ENCODE data around the gene PTPN3.

Gene PTPN3

GRCh38 chr9:109475526-109475925, 22.6 kb downstream of the PTPN3 start:
- no peak for DNase-seq (ENCODE audit: low read depth)

- DNase-seq (ENCODE audit: low read depth), result no peak
These were observed 23.2 kb downstream of the PTPN3 start for GRCh38 chr9:109474944-109475343.

- DNase-seq (ENCODE audit: low read depth), result no peak
These were observed 23.9 kb downstream of the PTPN3 start for GRCh38 chr9:109474170-109474569.

- DNase-seq (ENCODE audit: low read depth), result no peak
These were observed 24.8 kb downstream of the PTPN3 start for GRCh38 chr9:109473329-109473728.

- DNase-seq (ENCODE audit: low read depth), result no peak
These were observed 26.4 kb downstream of the PTPN3 start for GRCh38 chr9:109471475-109472393.

- DNase-seq (ENCODE audit: low read depth), result no peak
These were observed 28.3 kb downstream of the PTPN3 start for GRCh38 chr9:109469646-109470358.

GRCh38 chr9:109468927-109469326, 29.2 kb downstream of the PTPN3 start:
- DNase-seq (ENCODE audit: low read depth), result no peak

- no peak for DNase-seq (ENCODE audit: low read depth)
These were observed 30.2 kb downstream of the PTPN3 start for GRCh38 chr9:109467936-109468335.

GRCh38 chr9:109466623-109467590, 31.2 kb downstream of the PTPN3 start:
- DNase-seq (ENCODE audit: low read depth), result no peak

GRCh38 chr9:109463924-109464625, 34.0 kb downstream of the PTPN3 start:
- DNase-seq (ENCODE audit: low read depth), result no peak

- DNase-seq (ENCODE audit: low read depth), result no peak
These were observed 37.5 kb downstream of the PTPN3 start for GRCh38 chr9:109460576-109460975.

GRCh38 chr9:109459423-109459822, 38.7 kb downstream of the PTPN3 start:
- no peak for DNase-seq (ENCODE audit: low read depth)

- no peak for DNase-seq (ENCODE audit: low read depth)
These were observed 39.5 kb downstream of the PTPN3 start for GRCh38 chr9:109458453-109459211.

- DNase-seq (ENCODE audit: low read depth), result no peak
These were observed 41.3 kb downstream of the PTPN3 start for GRCh38 chr9:109456811-109457210.

- DNase-seq (ENCODE audit: low read depth), result no peak
These were observed 42.2 kb downstream of the PTPN3 start for GRCh38 chr9:109455861-109456260.

GRCh38 chr9:109455391-109455790, 42.7 kb downstream of the PTPN3 start:
- no peak for DNase-seq (ENCODE audit: low read depth)

GRCh38 chr9:109454601-109455155, 43.4 kb downstream of the PTPN3 start:
- no peak for DNase-seq (ENCODE audit: low read depth)

GRCh38 chr9:109454041-109454440, 44.1 kb downstream of the PTPN3 start:
- no peak for DNase-seq (ENCODE audit: low read depth)

- DNase-seq (ENCODE audit: low read depth), result no peak
These were observed 44.8 kb downstream of the PTPN3 start for GRCh38 chr9:109453210-109453842.

- no peak for DNase-seq (ENCODE audit: low read depth)
These were observed 45.3 kb downstream of the PTPN3 start for GRCh38 chr9:109452761-109453160.

All from stimulated activated CD8-positive, alpha-beta memory T cell treated with anti-CD3 and anti-CD28 coated beads, Interleukin-12 subunit alpha, Interleukin-12 subunit beta, amount 100 ng/mL, for 4 hours (primary cell).